GM21529 (cell line): ENCODE results near the gene CYB561A3.
"Not testable (repeated sequence)": the region's sequence is repeated elsewhere in the genome, so short reads cannot be mapped to it uniquely, and the experiment has no call there.

Experiments used
- ATAC-seq: cut with Tn5 transposase; IDR thresholded peaks from one replicate; pipeline ENCODE4 v1.9.1; 2021; ENCODE audit not compliant: unreplicated experiment

The CYB561A3 gene

GRCh38 chr11:61361741-61362541 is at the start of gene CYB561A3, which contains the start of gene TMEM138:
Gene CYB561A3 (minus strand): TSS chr11:61361882. CDS start chr11:61356713, 5,169 bp downstream.
Gene TMEM138 (plus strand): TSS chr11:61362374. CDS start chr11:61364391, 2,017 bp downstream.
- peak; percentile 77 for ATAC-seq

DNA sequence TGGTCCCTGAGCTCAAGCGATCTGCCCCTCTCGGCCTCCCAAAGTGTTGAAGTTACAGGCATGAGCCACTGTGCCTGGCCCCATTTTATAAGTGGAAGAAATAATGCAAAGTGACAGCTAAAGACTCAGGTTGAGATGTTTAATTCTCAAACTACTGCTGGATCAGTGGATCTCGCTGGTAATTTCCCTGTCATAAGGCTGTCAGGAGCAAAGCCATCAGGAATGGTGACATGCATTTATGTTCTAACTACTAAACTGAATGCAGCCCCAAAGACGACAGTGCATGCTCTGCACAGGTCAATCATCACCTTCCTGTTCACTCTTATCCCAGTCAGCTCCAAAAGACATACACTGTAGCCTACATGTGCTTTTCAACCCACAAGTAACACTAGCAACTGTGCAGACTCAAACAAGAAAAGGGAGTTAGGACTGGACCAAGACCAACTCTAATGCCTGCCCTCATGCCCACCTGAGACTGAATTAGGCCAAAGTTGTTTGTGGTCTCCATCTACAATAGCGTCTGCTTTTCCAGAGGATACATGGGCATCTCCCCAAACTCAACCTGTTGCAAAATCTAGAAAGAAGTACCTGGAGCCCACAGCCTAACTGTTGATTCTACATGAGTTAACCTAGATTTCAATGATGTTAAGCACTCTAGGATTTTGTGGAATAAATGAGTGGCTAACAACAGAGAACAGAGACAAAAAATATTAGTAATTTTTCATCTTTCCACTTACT is 45.5 kb upstream of the CYB561A3 start:
- ATAC-seq, result no peak

DNA sequence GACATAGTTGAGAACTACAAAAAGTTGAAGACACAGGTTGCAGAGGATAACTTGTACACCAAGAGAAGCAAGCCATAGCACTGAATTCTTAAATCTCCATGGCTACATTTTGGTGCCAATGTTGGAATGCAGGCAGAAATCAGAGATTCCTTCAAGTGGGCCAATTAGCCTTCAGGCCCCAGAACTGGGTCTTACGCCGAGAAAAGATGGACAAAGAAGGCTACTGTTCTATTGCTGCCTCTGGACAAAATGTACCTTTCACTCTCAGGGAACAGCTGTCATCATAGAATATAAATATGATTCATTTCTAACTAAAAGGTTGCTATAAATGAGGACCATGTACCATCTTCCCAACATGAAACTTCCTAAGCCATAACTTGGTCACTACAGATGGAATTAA is 44.4 kb upstream of the CYB561A3 start:
- no peak for ATAC-seq

- no peak for ATAC-seq
Measured at GRCh38 chr11:61404641-61405040, 43.0 kb upstream of the CYB561A3 start.

- no peak for ATAC-seq
Measured at GRCh38 chr11:61404103-61404502, 42.4 kb upstream of the CYB561A3 start.

- no peak for ATAC-seq
Measured at GRCh38 chr11:61403658-61404057, 42.0 kb upstream of the CYB561A3 start.

DNA sequence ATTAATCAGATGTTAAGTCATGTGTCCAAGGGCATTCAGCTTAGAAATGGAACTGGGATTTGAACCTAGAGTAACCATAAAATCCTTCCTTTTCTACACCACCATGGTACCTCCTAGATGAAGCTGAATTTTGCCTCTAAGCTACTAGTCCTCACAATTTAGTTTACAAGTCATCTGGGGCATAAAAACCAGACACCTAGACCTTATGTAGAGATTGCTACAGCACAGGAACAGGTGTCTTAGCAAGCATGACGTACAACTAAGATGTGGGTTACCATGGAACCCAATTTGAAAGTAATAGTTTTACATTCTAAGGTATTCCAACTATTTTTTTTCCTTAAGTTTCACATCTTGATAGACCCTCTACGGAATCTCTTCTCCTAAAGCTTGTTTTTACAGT is 39.9 kb upstream of the CYB561A3 start:
- ATAC-seq, result no peak

DNA sequence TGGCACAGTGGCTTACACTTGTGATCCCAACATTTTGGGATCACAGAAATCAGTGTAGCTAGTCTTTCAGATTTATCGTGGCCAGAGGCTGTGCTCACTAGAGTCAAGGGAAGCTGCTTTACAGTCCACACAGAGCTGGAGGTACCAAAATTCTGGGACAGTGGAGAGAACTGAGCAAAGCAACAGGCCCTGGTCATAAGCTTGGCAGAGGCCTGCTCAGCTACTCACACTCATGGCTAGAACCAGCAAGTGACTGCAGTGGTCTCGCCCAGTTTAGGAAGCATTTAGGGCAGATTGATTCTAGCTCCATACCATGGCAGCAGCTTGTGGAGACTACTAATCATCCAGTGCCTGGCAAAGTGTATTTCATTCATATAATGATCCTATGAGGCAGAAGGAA is 39.5 kb upstream of the CYB561A3 start:
- ATAC-seq, result no peak

- no peak for ATAC-seq
Measured at GRCh38 chr11:61392981-61393595, 31.4 kb upstream of the CYB561A3 start.

DNA sequence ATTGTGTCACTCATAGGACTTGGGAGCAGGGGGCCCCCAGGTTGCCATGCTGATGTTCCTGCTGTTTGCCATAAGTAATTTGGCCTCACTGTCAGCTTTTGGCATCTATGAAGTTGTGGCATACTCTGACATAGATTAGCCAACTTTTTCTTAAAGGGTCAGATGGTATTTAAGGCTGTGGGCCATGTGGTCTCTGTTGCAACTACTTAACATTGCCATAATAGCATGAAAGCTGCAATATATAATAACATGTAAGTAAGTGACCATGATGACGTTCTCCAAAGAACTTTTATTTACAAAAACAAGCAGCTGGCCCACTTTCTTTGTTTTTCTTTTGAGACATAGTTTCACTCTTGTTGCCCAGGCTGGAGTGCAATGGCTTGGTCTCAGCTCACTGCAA is 28.5 kb upstream of the CYB561A3 start:
- no peak for ATAC-seq

GRCh38 chr11:61384271-61385242 is 22.9 kb upstream of the CYB561A3 start:
- ATAC-seq, result no peak

GRCh38 chr11:61383859-61384258 is 22.2 kb upstream of the CYB561A3 start:
- not testable (repeated sequence) for ATAC-seq

DNA sequence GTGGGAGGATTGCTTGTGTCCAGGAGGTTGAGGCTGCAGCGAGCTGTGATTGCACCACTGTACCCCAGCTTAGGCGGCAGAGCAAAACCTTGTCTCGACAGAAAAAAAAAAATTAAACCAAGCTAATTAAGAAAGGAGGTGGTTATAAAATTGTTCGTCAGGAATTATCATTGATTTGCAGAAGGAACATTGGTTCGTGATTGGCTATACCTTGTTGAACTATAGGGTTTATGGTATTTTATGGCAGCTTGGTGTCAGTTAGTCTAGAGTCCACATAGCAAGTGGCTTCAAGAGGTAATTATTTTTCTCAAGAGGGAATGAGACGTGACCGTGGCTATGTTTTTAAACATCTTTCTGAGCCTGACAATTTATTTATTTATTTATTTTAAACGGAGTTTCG is 19.2 kb upstream of the CYB561A3 start:
- ATAC-seq, result no peak

DNA sequence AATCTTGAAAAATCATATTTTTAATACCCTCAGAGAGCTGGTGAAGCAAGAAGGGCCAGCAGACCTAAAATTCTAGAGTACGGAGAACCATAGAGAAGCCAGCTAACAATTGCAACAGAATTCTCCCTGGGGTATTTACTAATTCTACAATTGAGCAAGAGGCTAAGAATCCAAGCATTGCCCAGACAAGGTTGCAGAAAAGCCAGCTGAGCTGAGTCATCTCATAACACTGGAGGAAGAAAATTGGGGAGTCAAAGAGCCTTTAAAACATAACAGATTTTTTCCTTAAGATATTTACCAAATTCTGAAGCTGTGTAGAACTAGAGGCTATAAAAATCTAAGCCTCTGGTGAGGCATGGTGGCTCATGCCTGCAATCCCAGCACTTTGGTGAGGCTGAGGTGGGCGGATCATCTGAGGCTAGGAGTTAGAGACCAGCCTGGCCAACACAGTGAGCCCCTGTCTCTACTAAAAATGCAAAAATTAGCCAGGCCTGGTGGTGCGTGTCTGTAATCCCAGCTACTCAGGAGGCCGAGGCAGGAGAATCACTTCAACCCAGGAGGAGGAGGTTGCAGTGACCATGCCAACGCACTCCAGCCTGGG is 17.1 kb upstream of the CYB561A3 start:
- ATAC-seq, result no peak

DNA sequence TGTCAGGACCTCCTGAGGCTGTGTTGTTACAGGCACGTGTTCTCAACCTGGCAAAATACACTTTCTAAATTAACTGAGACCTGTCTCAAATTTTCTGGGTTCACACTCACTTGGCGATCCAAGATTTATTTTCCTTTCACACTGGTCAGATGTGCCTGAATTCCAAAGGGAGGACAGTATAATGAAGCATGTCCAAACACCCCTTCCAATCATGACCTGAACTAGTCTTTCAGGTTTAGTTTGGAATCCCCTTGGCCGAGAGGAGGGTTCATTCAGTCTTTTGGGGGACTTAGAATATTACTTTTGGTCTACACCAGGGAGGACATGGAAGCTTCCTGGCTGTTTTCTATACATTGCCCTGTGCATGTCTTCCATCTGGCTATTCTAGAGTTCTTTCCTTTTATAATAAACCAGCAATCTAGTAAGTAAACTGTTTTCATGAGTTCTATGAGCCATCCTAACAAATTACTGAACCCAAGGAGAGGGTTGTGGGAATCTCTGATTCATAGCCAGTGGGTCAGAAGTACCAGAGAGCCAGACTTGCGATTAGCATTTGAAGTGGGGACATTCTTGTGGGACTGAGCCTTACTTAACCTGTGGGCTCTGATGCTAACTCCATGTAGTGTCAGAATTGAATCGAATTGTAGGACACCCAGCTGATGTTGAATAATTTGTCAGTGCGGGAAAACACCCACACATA is 15.9 kb upstream of the CYB561A3 start:
- no peak for ATAC-seq

DNA sequence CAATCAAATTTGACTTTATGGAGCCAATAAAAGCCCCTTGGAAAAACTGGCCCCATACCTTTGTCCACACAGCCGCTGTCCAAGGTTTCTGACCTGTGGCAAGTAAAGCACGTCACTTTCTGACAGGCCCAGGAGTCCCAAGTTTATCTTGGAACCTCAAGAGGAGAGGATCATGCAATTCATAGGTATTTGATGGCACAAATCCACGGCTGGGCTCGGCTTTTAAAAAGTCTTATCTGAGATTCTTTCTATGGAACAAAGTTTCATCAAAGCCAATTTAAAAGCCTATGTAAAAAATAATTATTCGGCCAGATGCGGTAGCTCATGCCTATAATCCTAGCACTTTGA is 14.1 kb upstream of the CYB561A3 start:
- ATAC-seq, result no peak

- no peak for ATAC-seq
Measured at GRCh38 chr11:61372659-61373420, 11.2 kb upstream of the CYB561A3 start.

- ATAC-seq, result no peak
Measured at GRCh38 chr11:61370349-61371005, 8.8 kb upstream of the CYB561A3 start.
